Mammary epithelial cell (primary cell): ENCODE measurements around the gene ACTN1.

ENCODE experiments used
- CTCF ChIP-seq, 2 donors: IDR thresholded peaks in 1 of 2; conservative IDR thresholded peaks in 1 of 2; 2 replicates each; pipeline ENCODE4 v1.5.1; 2011 to 2012; ENCODE audit warnings: inconsistent platforms in 2 of 2, low read length in 2 of 2, mild to moderate bottlenecking in 2 of 2, control low read depth in 1 of 2, low read depth in 1 of 2; ENCODE audit not compliant: insufficient read depth in 1 of 2; ENCODE audit errors: extremely low read depth in 1 of 2
- EZH2 ChIP-seq: IDR thresholded peaks from 2 replicates; pipeline ENCODE4 v1.6.1; 2012; ENCODE audit warnings: low read length, inconsistent platforms, borderline replicate concordance

- TF ChIP-seq CTCF (conservative IDR thresholded peaks at IDR 0.05 in 1 of 2, IDR thresholded peaks at IDR 0.05 in 1 of 2; ENCODE audit: extremely low read depth in 1 of 2, insufficient read depth in 1 of 2, low read depth in 1 of 2, low read length in 2 of 2) (no peak), EZH2 (no peak)
These were observed 125.4 kb downstream of the ACTN1 start for GRCh38 chr14:68853749-68854148.
